Fibroblast of lung (primary cell): ENCODE measurements around the gene CD247. TPM values are rescaled to one million over a fixed set of nuclear protein-coding genes. Genes with fewer than 3 reads are reported as not detected.
A peak's percentile ranks its signal among the peaks of the same experiment; 100 is the strongest.

Experiments
- DNase-seq, 2 donors: peaks; one replicate each; pipeline versions ENCODE4 v3.0.0 to v3.0.0-alpha.2; 2010; ENCODE audit warnings: low read depth in 2 of 2
- H2AFZ ChIP-seq: 2 replicates; pipeline ENCODE4 v1.5.1; 2012; ENCODE audit warnings: low read length, control low read depth, inconsistent platforms
- H3K27ac ChIP-seq: 2 replicates; pipeline ENCODE4 v1.5.1; 2011; ENCODE audit warnings: low read length, control low read depth; ENCODE audit not compliant: insufficient read depth
- H3K27me3 ChIP-seq: 2 replicates; pipeline ENCODE4 v1.5.1; 2011; ENCODE audit warnings: mild to moderate bottlenecking, low read length; ENCODE audit not compliant: control insufficient read depth, insufficient read depth
- H3K36me3 ChIP-seq: 2 replicates; pipeline ENCODE4 v1.5.1; 2011; ENCODE audit warnings: low read length; ENCODE audit not compliant: control insufficient read depth, insufficient read depth
- H3K4me1 ChIP-seq: 2 replicates; pipeline ENCODE4 v1.5.1; 2011; ENCODE audit warnings: low read length; ENCODE audit not compliant: control insufficient read depth, insufficient read depth; ENCODE audit errors: extremely low read depth
- H3K4me2 ChIP-seq: 2 replicates; pipeline ENCODE4 v1.5.1; 2011; ENCODE audit warnings: low read length, control low read depth; ENCODE audit not compliant: insufficient read depth; ENCODE audit errors: extremely low read depth
- H3K4me3 ChIP-seq, 4 experiments: fragments of 200-600 bp in 1 of 4; sonication (generic) in 1 of 4; replicated peaks in 1 of 4; 2 replicates each; pipeline ENCODE4 v1.5.1; 2011 to 2016; ENCODE audit warnings: low read length in 4 of 4, low read depth in 3 of 4, mild to moderate bottlenecking in 3 of 4, control low read depth in 2 of 4, inconsistent platforms in 1 of 4, mixed read lengths in 1 of 4; ENCODE audit not compliant: insufficient read depth in 1 of 4; ENCODE audit errors: control extremely low read depth in 1 of 4
- H3K79me2 ChIP-seq: 2 replicates; pipeline ENCODE4 v1.5.1; 2012; ENCODE audit warnings: mild to moderate bottlenecking, low read length, inconsistent platforms; ENCODE audit not compliant: control insufficient read depth, insufficient read depth
- H3K9ac ChIP-seq: 2 replicates; pipeline ENCODE4 v1.5.1; 2011; ENCODE audit warnings: mild to moderate bottlenecking, low read length, control low read depth; ENCODE audit not compliant: insufficient read depth
- H3K9me3 ChIP-seq: 2 replicates; pipeline ENCODE4 v1.5.1; 2012; ENCODE audit warnings: low read depth, low read length; ENCODE audit not compliant: control insufficient read depth, insufficient read depth
- H4K20me1 ChIP-seq: 2 replicates; pipeline ENCODE4 v1.5.1; 2011; ENCODE audit warnings: low read length; ENCODE audit not compliant: control insufficient read depth, insufficient read depth; ENCODE audit errors: extremely low read depth
- CTCF ChIP-seq, 2 donors: IDR thresholded peaks in 1 of 2; conservative IDR thresholded peaks in 1 of 2; 1 replicate in 1 of 2; 2 replicates in 1 of 2; pipeline ENCODE4 v1.5.1; 2011 to 2012; ENCODE audit warnings: low read length in 2 of 2, control low read depth in 1 of 2, inconsistent platforms in 1 of 2, low read depth in 1 of 2, mild to moderate bottlenecking in 1 of 2
- EZH2 ChIP-seq: IDR thresholded peaks from 2 replicates; pipeline ENCODE4 v1.5.1; 2012; ENCODE audit warnings: low read length, control low read depth, mild to moderate bottlenecking; ENCODE audit errors: missing control alignments
- polyA plus RNA-seq, 2 donors: library from polyadenylated mRNA; depleted of rRNA in 1 of 2; stranded (reverse) in 1 of 2; unstranded in 1 of 2; fragments of >200 nt; gene quantifications; 2 replicates each; pipeline ENCODE4 v1.2.1, GENCODE V29; 2011 to 2012; ENCODE audit warnings: missing spikeins in 1 of 2
- total RNA-seq: library from RNA; depleted of rRNA; stranded (reverse); fragments of >200 nt; gene quantifications from 2 replicates; pipeline ENCODE4 v1.2.1, GENCODE V29; 2014

The CD247 gene
- total and polyA plus RNA-seq, 2 donors (not counting 1 experiment from before 2014, with no cell fraction given): not detected

GRCh38 chr1:167565922-167566321 lies 47.6 kb upstream of the CD247 start:
- H4K20me1 ChIP-seq: no peaks in the 10 kb centered on the region
- no peaks in the 10 kb centered on the region for H3K4me1 ChIP-seq

GRCh38 chr1:167564612-167565270 lies 46.4 kb upstream of the CD247 start:
- no peak overlapping the region for H3K4me3 ChIP-seq
- no peaks in the 10 kb centered on the region for H3K79me2 ChIP-seq
- no peaks in the 10 kb centered on the region for H3K27me3 ChIP-seq
- no peak for TF ChIP-seq CTCF (conservative IDR thresholded peaks at IDR 0.05 in 1 of 2, IDR thresholded peaks at IDR 0.05 in 1 of 2; ENCODE audit: low read depth in 1 of 2, low read length in 2 of 2)
- TF ChIP-seq EZH2: no peak
- no peak overlapping the region for H3K4me2 ChIP-seq
- no peak overlapping the region for H3K27ac ChIP-seq
- H3K9me3 ChIP-seq: no peaks in the 10 kb centered on the region
- H3K4me1 ChIP-seq: no peaks in the 10 kb centered on the region
- H4K20me1 ChIP-seq: no peaks in the 10 kb centered on the region
- H3K9ac ChIP-seq: no peak overlapping the region
- H3K36me3 ChIP-seq: no peaks in the 10 kb centered on the region
- peak in 1 of 2 donors; percentile 7 for DNase-seq
- no peak overlapping the region for H2AFZ ChIP-seq

More at GRCh38 chr1:167565922-167566321, 47.6 kb upstream of the CD247 start:
- Histone ChIP-seq H3K9ac (no peak overlapping the region), H3K36me3 (no peaks in the 10 kb centered on the region), H3K9me3 (no peaks in the 10 kb centered on the region), H3K27me3 (no peaks in the 10 kb centered on the region), H3K4me3 (no peak overlapping the region), H2AFZ (no peak overlapping the region), H3K27ac (no peak overlapping the region), H3K79me2 (no peaks in the 10 kb centered on the region), H3K4me2 (no peak overlapping the region)
- no peak for DNase-seq
- TF ChIP-seq EZH2: no peak
- TF ChIP-seq CTCF (conservative IDR thresholded peaks at IDR 0.05 in 1 of 2, IDR thresholded peaks at IDR 0.05 in 1 of 2; ENCODE audit: low read depth in 1 of 2, low read length in 2 of 2): no peak

GRCh38 chr1:167563579-167564246 lies 45.4 kb upstream of the CD247 start:
- Histone ChIP-seq H3K27ac (no peak overlapping the region), H3K4me2 (no peak overlapping the region), H3K36me3 (no peaks in the 10 kb centered on the region), H2AFZ (no peak overlapping the region), H3K4me1 (no peaks in the 10 kb centered on the region), H3K9ac (no peak overlapping the region), H3K79me2 (no peaks in the 10 kb centered on the region), H3K9me3 (no peaks in the 10 kb centered on the region), H3K27me3 (no peaks in the 10 kb centered on the region), H3K4me3 (no peak overlapping the region), H4K20me1 (no peaks in the 10 kb centered on the region)
- no peak for DNase-seq
- TF ChIP-seq CTCF (conservative IDR thresholded peaks at IDR 0.05 in 1 of 2, IDR thresholded peaks at IDR 0.05 in 1 of 2; ENCODE audit: low read depth in 1 of 2, low read length in 2 of 2) (no peak), EZH2 (no peak)
